ENCODE measurements around the gene ANKRD63. TPM values are rescaled to one million over a fixed set of nuclear protein-coding genes. Genes with fewer than 3 reads are reported as not detected.
A peak's percentile ranks its signal among the peaks of the same experiment; 100 is the strongest.

Gene ANKRD63
- total and polyA plus RNA-seq, 9 donors: 0.27 TPM; not detected in 8

DNA sequence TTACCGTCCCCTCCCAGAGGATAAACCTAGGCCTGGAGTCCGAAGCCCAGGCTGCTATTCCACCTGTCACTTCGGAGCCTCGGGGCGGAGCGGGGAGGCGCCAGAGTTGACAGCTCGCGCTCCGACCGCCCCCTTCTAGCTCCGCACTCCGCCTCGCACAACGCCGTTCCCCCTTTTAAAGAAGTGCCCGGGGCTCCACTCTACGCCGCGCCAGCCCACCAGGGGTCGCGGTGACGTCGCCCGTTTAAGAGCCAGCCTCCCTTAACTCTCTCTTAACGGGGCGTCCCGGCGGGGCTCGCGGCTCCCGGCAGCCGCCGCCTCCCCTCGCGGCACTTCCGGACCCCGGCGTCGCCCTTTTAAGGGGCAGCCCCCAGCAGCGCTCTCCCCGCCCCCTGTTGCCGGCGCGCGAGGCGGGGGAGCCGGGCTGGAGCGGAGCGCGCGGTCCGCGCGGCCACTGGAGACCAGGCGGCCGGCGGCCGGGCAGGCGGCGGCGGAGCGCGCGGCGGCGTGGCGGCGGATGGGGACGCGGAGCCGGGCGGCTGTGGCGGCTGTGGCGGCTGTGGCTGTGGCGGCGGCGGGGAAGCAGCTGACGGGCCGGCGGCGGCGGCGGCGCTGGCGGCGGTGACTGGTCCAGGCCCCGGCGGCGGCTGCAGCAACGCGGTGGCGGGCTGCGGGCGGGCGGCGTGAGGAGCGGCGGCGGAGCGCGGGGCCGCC, 40.5 kb upstream of the ANKRD63 start, which contains the start of gene INAFM2:
INAFM2 (plus strand) TSS at position 454 of the 714 bp plus-strand sequence. CDS start 364 bp downstream, outside the sequence.
- Histone ChIP-seq H3K36me3 (no peaks in the 10 kb centered on the region), H3K27me3 (no peaks in the 10 kb centered on the region), H3K4me1 (ENCODE audit: insufficient read depth) (peaks cover 7% of the 10 kb centered on the region), H3K9me3 (no peaks in the 10 kb centered on the region), H3K27ac (peak within 1 kb of the TSS; percentile 37 to 72), H3K4me3 (peak within 1 kb of the TSS; percentile 80)
- peak; percentile 85 to 95 (median 91) for DNase-seq
- 0 to 1% (median 1%) methylated on average over 77 to 101 of the region's 103 CpGs for WGBS, 3 donors
- TF ChIP-seq EP300 (IDR thresholded peaks at IDR 0.05) (no peak), POLR2A (IDR thresholded peaks at IDR 0.05) (no peak)
- TF ChIP-seq, protein P1, sequence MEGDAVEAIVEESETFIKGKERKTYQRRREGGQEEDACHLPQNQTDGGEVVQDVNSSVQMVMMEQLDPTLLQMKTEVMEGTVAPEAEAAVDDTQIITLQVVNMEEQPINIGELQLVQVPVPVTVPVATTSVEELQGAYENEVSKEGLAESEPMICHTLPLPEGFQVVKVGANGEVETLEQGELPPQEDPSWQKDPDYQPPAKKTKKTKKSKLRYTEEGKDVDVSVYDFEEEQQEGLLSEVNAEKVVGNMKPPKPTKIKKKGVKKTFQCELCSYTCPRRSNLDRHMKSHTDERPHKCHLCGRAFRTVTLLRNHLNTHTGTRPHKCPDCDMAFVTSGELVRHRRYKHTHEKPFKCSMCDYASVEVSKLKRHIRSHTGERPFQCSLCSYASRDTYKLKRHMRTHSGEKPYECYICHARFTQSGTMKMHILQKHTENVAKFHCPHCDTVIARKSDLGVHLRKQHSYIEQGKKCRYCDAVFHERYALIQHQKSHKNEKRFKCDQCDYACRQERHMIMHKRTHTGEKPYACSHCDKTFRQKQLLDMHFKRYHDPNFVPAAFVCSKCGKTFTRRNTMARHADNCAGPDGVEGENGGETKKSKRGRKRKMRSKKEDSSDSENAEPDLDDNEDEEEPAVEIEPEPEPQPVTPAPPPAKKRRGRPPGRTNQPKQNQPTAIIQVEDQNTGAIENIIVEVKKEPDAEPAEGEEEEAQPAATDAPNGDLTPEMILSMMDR (IDR thresholded peaks at IDR 0.05): peak; percentile 70 to 86 (median 70)
- intact Hi-C loops (cut with DNase I): loop anchor here in 1 of 4 donors (5.0 kb wide), 1 partner anchor 34 kb away; the partner anchor contains the start of gene DISP2

DNA sequence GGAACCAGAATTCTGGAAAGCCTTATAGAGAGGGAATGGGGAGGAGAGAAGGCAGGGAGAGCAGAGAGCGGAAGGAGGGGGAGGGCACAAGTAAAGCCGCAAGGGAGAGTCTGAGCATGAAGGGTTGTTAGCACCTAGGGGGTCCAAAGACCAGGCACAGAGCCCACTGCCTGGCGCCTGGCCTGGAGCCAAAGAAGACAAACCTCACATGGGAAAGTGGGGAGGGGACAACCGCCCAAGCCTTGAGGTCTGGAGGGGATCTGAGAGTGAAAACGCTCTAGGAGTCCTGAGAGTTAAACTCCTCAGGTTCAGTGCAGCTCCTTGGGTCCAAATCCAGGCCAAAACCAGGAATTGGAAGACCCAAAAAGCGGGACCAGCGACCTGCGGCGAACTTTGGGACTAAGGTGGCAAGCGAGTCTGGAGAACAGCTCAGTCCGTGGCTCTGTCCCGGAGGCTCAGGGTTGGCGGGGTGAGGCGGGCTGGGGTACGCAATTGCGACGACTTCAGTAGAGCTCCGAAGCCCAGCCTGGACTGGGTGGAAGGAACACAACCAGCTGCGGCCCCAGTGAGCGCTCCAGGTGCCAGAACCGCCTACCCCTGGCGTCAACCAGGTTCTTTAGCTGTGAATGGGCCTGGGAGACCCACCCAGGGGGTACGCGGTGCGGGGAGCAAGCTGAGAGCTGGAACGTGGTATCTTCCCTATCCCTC, 39.8 kb upstream of the ANKRD63 start:
- no peaks in the 10 kb centered on the region for H3K36me3 ChIP-seq
- H3K9me3 ChIP-seq: no peaks in the 10 kb centered on the region
- peak; percentile 39 to 68 (median 60) for DNase-seq
- intact Hi-C loops (cut with DNase I): loop anchor here in 1 of 4 donors (5.0 kb wide), 1 partner anchor 35 kb away; the partner anchor contains the start of gene DISP2
- 44 to 48% (median 47%) methylated on average over 26 of the region's 26 CpGs for WGBS, 3 donors
- no peaks in the 10 kb centered on the region for H3K27me3 ChIP-seq
- H3K4me3 ChIP-seq: peak overlapping the region; percentile 80
- TF ChIP-seq, protein P1 (IDR thresholded peaks at IDR 0.05): no peak
- TF ChIP-seq EP300 (IDR thresholded peaks at IDR 0.05) (no peak), POLR2A (IDR thresholded peaks at IDR 0.05) (no peak)
- H3K4me1 ChIP-seq (ENCODE audit: insufficient read depth): peaks cover 6% of the 10 kb centered on the region
- peak overlapping the region in 1 of 2 donors; percentile 57 for H3K27ac ChIP-seq

DNA sequence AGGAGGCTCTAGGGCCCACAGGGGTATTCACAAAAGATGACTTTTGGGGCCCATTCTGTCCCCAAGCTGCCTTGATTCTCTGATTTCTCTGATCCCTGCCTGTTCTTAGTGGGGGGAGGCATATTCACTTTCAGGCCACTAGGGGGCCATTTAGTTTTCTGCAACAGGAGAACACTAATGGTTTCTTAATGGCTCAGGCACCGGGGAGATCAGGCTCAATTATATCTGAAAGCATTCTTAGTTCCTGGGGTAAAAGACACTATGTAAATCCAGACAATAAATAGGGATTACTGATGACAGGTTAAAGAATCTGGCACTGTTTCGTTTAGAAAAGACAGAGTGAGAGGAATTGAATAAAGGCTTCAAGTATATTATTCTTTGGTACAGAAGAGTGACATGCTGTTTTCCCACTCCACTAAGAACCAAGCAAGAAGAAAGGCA, 38.1 kb upstream of the ANKRD63 start:
- no peaks in the 10 kb centered on the region for H3K36me3 ChIP-seq
- 1 to 6% (median 3%) methylated on average over 2 of the region's 2 CpGs for WGBS, 3 donors
- peak in 3 of 5 donors; percentile 35 to 65 (median 41) for DNase-seq
- no peak overlapping the region for H3K4me3 ChIP-seq
- H3K27ac ChIP-seq: no peak overlapping the region
- no peaks in the 10 kb centered on the region for H3K9me3 ChIP-seq
- peaks cover 4% of the 10 kb centered on the region for H3K4me1 ChIP-seq (ENCODE audit: insufficient read depth)
- TF ChIP-seq POLR2A (IDR thresholded peaks at IDR 0.05) (no peak), EP300 (IDR thresholded peaks at IDR 0.05) (no peak)
- TF ChIP-seq, protein P1 (IDR thresholded peaks at IDR 0.05): peak; percentile 70 to 74 (median 73)
- intact Hi-C loops (cut with DNase I): loop anchor here in 1 of 4 donors (2.0 to 5.0 kb wide), 2 partner anchors 36 to 100 kb away; partner anchors contain the start of gene DISP2
- H3K27me3 ChIP-seq: no peaks in the 10 kb centered on the region

DNA sequence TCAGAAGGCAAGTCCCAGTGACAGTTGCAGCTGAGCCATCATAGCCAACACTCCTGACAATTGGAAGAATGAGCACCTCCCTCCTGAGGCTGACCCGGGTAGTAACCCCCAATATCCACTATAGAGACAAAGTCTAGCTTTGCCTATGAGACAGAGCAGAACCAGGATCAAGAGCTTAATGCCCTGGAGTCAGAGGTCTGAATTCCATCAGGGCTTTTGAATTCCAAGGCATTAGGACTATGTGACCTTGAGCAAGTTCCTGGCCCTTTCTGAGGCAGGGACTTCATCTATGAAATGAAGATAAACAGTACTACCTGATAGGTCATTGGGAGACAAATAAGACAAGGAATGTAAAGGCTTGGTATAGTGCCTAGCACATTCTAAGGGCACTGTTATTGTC, 37.5 kb upstream of the ANKRD63 start:
- H3K4me3 ChIP-seq: no peak overlapping the region
- H3K4me1 ChIP-seq (ENCODE audit: insufficient read depth): peaks cover 4% of the 10 kb centered on the region
- H3K9me3 ChIP-seq: no peaks in the 10 kb centered on the region
- intact Hi-C loops (cut with DNase I): loop anchor here in 1 of 4 donors (2.0 to 5.0 kb wide), 2 partner anchors 37 to 100 kb away; partner anchors contain the start of gene DISP2
- no peaks in the 10 kb centered on the region for H3K36me3 ChIP-seq
- no peak overlapping the region for H3K27ac ChIP-seq
- H3K27me3 ChIP-seq: no peaks in the 10 kb centered on the region
- TF ChIP-seq, protein P1 (IDR thresholded peaks at IDR 0.05): no peak
- TF ChIP-seq POLR2A (IDR thresholded peaks at IDR 0.05) (no peak), EP300 (IDR thresholded peaks at IDR 0.05) (no peak)
- peak in 1 of 5 donors; percentile 13 for DNase-seq
- 90 to 100% (median 93%) methylated on average over 1 of the region's 1 CpG for WGBS, 3 donors

Data from ovary (tissue), 9 donors.